Transverse colon (tissue), 4 donors: ENCODE measurements around the gene DPYD. TPM values are rescaled to one million over a fixed set of nuclear protein-coding genes. Genes with fewer than 3 reads are reported as not detected.

Experiments used
- DNase-seq: peaks from one replicate; pipeline ENCODE4 v3.0.0-alpha.2; 2019
- H3K27ac ChIP-seq, 4 donors: fragments of 200-600 bp; sonication (generic); 2 replicates each; pipeline ENCODE4 v1.5.1; 2016 to 2018; ENCODE audit warnings: inconsistent platforms in 4 of 4
- H3K27me3 ChIP-seq: fragments of 200-600 bp; sonication (generic); 2 replicates; pipeline ENCODE4 v1.5.1; 2017; ENCODE audit warnings: inconsistent platforms
- H3K36me3 ChIP-seq, 4 donors: fragments of 200-600 bp; sonication (generic); 2 replicates each; pipeline ENCODE4 v1.5.1; 2017 to 2019; ENCODE audit warnings: inconsistent platforms in 4 of 4
- H3K4me1 ChIP-seq, 4 donors: fragments of 200-600 bp; sonication (generic); 2 replicates each; pipeline ENCODE4 v1.5.1; 2017 to 2020; ENCODE audit warnings: inconsistent platforms in 4 of 4
- H3K4me3 ChIP-seq, 4 donors: fragments of 200-600 bp; sonication (generic); 1 replicate in 1 of 4; 2 replicates in 3 of 4; pipeline versions ENCODE4 v1.5.1 to v1.6.1; 2017 to 2019; ENCODE audit warnings: inconsistent platforms in 4 of 4
- H3K9me3 ChIP-seq, 2 donors: fragments of 200-600 bp; sonication (generic); 2 replicates each; pipeline ENCODE4 v1.5.1; 2017 to 2019; ENCODE audit warnings: inconsistent platforms in 2 of 2
- EP300 ChIP-seq: sonication (generic); formaldehyde crosslinking; IDR thresholded peaks from one replicate; pipeline ENCODE4 v1.6.1; 2017; ENCODE audit warnings: antibody characterized with exemption, low read depth
- POLR2A ChIP-seq: fragments of 450-650 bp; IDR thresholded peaks from one replicate; pipeline ENCODE4 v1.6.1; 2016; ENCODE audit warnings: antibody characterized with exemption, mild to moderate bottlenecking, moderate library complexity
- POLR2AphosphoS5 ChIP-seq, 3 donors: sonication (generic); formaldehyde crosslinking; IDR thresholded peaks; one replicate each; pipeline ENCODE4 v1.6.1; 2016; ENCODE audit warnings: antibody characterized with exemption in 3 of 3
- WGBS, 2 donors: methylation state at CpG; one replicate each; pipeline ENCODE4 v1.1.5; 2018; ENCODE audit warnings: low coverage in 1 of 2; 5-methylcytosine and 5-hydroxymethylcytosine counted together
- in situ Hi-C, 4 donors: fragments of 200-750 bp; cut with MboI; loops; one replicate each; pipeline versions ENCODE4 v1.15.0 to v1.15.1; 2017; ENCODE audit warnings: low sequenced_read_pairs in 3 of 4, low pct_ligation_motif_present in 1 of 4, low pct_unique_long_range_greater_than_20kb in 1 of 4
- intact Hi-C: fragments of 100-400 bp; cut with DNase I; formaldehyde crosslinking; loops from one replicate; pipeline ENCODE4 v1.15.1; 2023; ENCODE audit warnings: low total_unique reads
- total RNA-seq, 4 donors: library from RNA; depleted of rRNA; stranded (reverse); fragments of >200 nt; gene quantifications; one replicate each; pipeline ENCODE4 v1.1.0, GENCODE V29; 2016
- TF ChIP-seq, protein P1 (sequence below), 5 experiments: fragments of 200-600 bp in 3 of 5; fragments of 450-650 bp in 2 of 5; sonication (generic) in 3 of 5; IDR thresholded peaks; 1 replicate in 2 of 5; 2 replicates in 3 of 5; pipeline ENCODE4 v1.5.1; 2016 to 2017; ENCODE audit warnings: antibody characterized with exemption in 5 of 5, inconsistent platforms in 3 of 5, mild to moderate bottlenecking in 2 of 5, moderate library complexity in 1 of 5

The DPYD gene
- total RNA-seq, 4 donors from 2014 or later: 11.2 to 34.8 (median 26.0) TPM

GRCh38 chr1:97306504-97306903 is 614.3 kb downstream of the DPYD start:
- intact Hi-C loops (no loop called here), in situ Hi-C loops (no loop called here)
- Histone ChIP-seq H3K9me3 (no peaks in the 10 kb centered on the region), H3K27me3 (no peaks in the 10 kb centered on the region), H3K36me3 (no peaks in the 10 kb centered on the region), H3K27ac (no peak overlapping the region), H3K4me1 (no peaks in the 10 kb centered on the region), H3K4me3 (no peak overlapping the region)
- TF ChIP-seq, protein P1, sequence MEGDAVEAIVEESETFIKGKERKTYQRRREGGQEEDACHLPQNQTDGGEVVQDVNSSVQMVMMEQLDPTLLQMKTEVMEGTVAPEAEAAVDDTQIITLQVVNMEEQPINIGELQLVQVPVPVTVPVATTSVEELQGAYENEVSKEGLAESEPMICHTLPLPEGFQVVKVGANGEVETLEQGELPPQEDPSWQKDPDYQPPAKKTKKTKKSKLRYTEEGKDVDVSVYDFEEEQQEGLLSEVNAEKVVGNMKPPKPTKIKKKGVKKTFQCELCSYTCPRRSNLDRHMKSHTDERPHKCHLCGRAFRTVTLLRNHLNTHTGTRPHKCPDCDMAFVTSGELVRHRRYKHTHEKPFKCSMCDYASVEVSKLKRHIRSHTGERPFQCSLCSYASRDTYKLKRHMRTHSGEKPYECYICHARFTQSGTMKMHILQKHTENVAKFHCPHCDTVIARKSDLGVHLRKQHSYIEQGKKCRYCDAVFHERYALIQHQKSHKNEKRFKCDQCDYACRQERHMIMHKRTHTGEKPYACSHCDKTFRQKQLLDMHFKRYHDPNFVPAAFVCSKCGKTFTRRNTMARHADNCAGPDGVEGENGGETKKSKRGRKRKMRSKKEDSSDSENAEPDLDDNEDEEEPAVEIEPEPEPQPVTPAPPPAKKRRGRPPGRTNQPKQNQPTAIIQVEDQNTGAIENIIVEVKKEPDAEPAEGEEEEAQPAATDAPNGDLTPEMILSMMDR (IDR thresholded peaks at IDR 0.05): no peak
- TF ChIP-seq POLR2AphosphoS5 (IDR thresholded peaks at IDR 0.05) (no peak), EP300 (no peak), POLR2A (no peak)
- no peak for DNase-seq

DNA sequence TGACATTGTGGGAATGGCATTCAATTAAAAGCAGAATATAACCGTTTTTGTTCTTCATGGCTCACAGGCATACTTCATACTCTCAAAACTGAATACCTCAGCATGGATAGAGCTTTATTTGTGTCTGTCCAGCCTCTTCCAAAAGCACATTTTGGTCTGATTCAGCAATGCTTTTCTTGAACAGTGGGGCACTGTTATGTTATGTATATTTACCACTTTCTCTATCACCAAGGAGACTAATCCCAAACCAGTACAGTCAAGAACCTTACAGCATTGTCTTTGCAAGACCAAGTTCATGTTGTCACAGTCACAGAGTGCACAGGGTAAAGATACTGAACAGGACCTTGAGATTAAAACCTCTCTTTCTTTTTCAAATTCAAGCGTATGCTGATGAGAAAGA is 616.5 kb downstream of the DPYD start:
- TF ChIP-seq POLR2AphosphoS5 (IDR thresholded peaks at IDR 0.05): no peak
- 71 to 88% methylated on average over 2 of the region's 2 CpGs for WGBS, 2 donors
- H3K36me3 ChIP-seq: no peaks in the 10 kb centered on the region
- H3K4me1 ChIP-seq: no peaks in the 10 kb centered on the region
- H3K9me3 ChIP-seq: no peaks in the 10 kb centered on the region
- no peak overlapping the region for H3K4me3 ChIP-seq
- H3K27ac ChIP-seq: no peak overlapping the region
- no peaks in the 10 kb centered on the region for H3K27me3 ChIP-seq
- in situ Hi-C loops: no loop called here
- no peak for DNase-seq
- intact Hi-C loops: no loop called here

DNA sequence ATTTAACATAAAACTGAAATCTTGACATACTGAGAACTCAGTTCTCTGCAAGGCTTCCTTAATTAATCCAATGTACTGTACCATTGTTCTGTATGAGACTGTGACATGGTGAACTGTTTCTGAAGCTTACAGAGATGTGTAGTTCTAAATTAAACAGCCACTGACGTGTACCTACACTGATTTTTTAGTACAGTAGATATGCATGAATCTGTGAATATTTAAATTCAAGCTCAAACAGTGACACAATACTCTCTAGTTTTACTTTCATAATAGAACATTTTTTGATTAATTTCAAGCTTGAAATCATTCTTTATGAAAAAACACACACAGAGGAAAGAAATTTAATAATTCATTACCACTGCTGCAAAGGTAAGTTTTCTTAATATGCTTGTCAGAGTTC is 621.9 kb downstream of the DPYD start:
- WGBS, 2 donors: 86 to 97% methylated on average over 1 of the region's 1 CpG
- Histone ChIP-seq H3K36me3 (no peaks in the 10 kb centered on the region), H3K4me1 (no peaks in the 10 kb centered on the region), H3K4me3 (no peak overlapping the region), H3K27ac (no peak overlapping the region), H3K27me3 (no peaks in the 10 kb centered on the region), H3K9me3 (no peaks in the 10 kb centered on the region)
- intact Hi-C loops (no loop called here), in situ Hi-C loops (no loop called here)
- TF ChIP-seq, protein P1 (IDR thresholded peaks at IDR 0.05): no peak
- TF ChIP-seq POLR2A: no peak
- no peak for DNase-seq

DNA sequence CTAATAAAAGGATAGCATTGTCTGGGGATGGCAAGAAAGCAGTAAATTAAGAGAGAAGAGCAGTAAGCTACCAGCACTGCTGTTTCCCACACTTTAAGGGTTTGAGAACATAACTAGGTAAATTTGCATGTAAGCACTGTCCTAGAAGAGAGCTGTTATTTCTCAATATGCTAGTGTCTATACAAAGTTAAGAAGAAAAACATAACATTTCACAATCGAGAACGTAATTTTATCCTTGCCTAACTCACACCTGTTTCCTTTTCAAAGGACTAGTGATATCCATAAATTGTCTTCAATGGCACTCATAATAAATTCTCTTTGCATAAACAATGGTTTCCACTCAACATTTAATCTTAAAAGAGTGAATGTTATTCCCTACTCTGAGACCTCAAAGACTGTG is 623.2 kb downstream of the DPYD start:
- H3K4me3 ChIP-seq: no peak overlapping the region
- no peaks in the 10 kb centered on the region for H3K4me1 ChIP-seq
- intact Hi-C loops: no loop called here
- no peaks in the 10 kb centered on the region for H3K36me3 ChIP-seq
- no peak overlapping the region for H3K27ac ChIP-seq
- no peaks in the 10 kb centered on the region for H3K27me3 ChIP-seq
- in situ Hi-C loops: no loop called here
- WGBS, 2 donors: 80 to 90% methylated on average over 2 of the region's 2 CpGs
- H3K9me3 ChIP-seq: no peaks in the 10 kb centered on the region
- TF ChIP-seq EP300 (no peak), POLR2AphosphoS5 (IDR thresholded peaks at IDR 0.05) (no peak), POLR2A (no peak)
- TF ChIP-seq, protein P1 (IDR thresholded peaks at IDR 0.05): no peak
- no peak for DNase-seq

DNA sequence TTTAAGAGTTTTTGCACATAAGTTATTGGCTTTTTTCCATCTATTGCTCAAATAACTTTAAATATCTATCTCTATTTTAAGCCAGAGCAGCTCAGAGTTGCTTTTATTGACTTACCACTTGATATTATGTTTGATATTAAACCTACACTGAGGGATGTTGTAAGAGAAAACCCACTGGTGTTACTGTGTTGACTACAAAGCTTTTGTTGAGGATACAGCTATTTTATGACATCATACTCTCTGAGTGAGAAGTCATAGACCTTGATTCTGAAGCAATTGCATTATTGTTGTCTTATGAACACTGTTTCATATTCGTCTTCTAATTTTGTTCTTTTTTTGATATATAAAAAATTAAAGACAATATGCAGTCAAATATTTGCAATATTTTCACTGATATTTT is 638.9 kb downstream of the DPYD start:
- intact Hi-C loops: no loop called here
- Histone ChIP-seq H3K4me1 (no peaks in the 10 kb centered on the region), H3K27me3 (no peaks in the 10 kb centered on the region), H3K27ac (no peak overlapping the region), H3K9me3 (no peaks in the 10 kb centered on the region), H3K36me3 (no peaks in the 10 kb centered on the region), H3K4me3 (no peak overlapping the region)
- in situ Hi-C loops: no loop called here
- no peak for DNase-seq
- 86 to 89% methylated on average over 1 of the region's 1 CpG for WGBS, 2 donors
- TF ChIP-seq, protein P1 (IDR thresholded peaks at IDR 0.05): no peak
- TF ChIP-seq POLR2A (no peak), EP300 (no peak), POLR2AphosphoS5 (IDR thresholded peaks at IDR 0.05) (no peak)
